Left hindlimb (tissue), 1 donor: ENCODE measurements around the gene PRCP.

ENCODE experiments used
- DNase-seq: peaks from one replicate; pipeline ENCODE4 v3.0.0-alpha.2; 2018

The PRCP gene

DNA sequence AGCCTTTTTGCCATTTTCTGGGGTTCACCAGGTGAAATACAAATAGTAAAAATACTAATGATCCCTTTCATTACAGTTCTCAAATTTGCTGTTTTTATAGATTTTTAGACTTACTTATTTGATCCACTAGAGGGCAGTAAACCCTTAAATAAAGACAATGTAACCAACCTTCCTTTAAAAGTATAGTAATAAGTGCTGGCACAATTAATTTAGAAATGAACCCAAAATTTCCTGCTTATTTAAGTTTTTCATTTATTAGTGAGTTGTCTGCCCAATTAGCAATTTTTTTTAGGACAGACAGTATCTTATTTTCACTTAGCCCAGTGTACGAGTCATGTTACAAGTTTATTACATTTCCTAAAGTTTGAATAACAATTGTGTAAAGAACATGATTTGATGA is 6.0 kb upstream of the PRCP start:
- no peak for DNase-seq

DNA sequence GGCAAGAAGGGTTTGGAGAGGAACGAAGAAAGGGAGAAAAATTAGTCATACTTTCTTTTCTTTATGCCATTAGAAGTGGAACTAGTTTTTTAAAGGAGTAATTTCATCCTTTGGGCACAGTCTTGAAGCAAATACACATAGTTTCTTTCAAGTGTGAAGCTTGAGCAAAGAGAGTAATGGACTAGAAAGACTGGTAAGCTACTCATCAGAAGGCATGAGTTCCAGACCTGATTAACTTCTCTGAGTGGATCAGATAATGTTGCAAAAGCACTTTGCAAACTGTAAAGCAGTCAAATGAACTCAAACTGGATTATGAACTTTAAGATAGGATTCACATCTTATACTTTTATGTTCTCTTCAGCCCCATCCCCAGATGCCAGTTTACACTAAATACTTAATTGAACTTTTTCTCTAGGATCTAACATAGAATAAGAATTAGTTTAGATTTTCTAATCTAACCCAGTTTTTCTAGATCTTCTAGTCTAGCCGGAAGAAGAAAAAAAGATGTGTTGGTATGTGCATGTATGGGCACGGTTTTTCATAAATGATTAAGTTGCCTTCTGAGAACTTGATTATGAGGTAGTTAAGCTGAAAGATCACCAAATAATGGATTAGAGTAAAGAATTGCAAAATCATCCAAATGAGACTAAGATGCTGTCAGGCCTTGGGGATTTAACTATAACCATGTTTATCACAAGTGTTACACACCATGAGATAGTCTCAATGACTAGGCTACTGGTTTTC is 3.8 kb upstream of the PRCP start:
- no peak for DNase-seq

DNA sequence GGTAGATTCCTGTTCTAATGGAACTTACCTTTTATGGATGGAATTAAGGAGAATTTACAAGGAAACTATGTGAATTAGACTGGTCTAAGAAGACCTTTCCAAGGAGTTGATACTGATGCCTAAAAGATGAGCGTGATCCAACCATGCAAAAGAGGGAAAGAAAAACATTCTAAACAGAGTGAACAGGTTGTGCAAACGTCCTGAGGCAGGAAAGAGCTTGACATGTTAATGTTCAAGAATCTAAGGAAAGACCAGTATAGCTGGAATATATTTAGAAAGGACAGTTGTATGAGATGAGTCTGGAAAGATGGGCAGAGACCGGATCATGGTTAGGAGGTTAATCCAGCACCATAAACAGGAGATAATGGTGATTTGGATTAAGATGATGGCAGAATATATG is 2.6 kb upstream of the PRCP start:
- no peak for DNase-seq

- DNase-seq = no peak
These were observed 1.8 kb upstream of the PRCP start for GRCh38 chr11:82901922-82902485.

- DNase-seq = peak; percentile 95
These were observed 1.1 kb upstream of the PRCP start, which contains the start of gene DDIAS for GRCh38 chr11:82901165-82901921. Gene DDIAS (plus strand): TSS chr11:82901736. CDS start chr11:82914739, 13,003 bp downstream.

- DNase-seq = no peak
These were observed 313 bp downstream of the PRCP start for GRCh38 chr11:82899957-82900276.

GRCh38 chr11:82899186-82899820 is 927 bp downstream of the PRCP start:
- no peak for DNase-seq

DNA sequence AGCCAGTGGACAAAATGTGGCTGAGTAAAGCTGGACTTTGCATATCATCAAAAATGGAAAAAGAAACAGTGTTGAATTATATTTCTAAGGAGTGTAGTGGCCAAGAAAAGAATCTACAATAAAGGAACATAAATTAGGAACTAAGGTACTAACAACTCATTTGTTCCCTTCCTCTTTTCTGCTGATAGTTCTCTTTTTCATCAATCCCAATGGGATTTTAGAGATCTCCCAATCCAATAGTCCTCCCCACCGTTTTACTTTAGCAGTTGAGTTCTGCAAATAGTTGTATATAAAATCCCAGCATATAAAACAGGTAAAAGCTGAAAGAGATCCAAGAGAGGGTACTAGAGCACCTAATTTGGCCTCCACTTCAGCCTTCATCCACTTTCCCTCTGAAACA is 2.0 kb downstream of the PRCP start:
- no peak for DNase-seq

DNA sequence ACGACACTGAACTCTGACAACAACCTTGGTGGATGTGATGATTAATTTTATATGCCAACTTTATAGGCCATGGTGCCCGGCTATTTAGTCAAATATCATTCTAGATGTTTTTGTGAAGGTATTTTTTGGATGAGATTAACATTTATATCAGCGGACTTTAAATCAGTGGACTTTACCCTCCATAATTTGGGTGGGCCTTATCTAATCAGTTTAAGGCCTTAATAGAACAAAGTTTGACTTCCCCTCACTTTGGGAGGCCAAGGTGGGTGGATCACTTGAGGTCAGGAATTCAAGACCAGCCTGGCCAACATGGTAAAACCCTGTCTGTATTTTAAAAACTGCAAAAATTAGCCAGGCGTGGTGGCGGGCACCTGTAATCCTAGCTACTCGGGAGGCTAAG is 4.0 kb downstream of the PRCP start:
- DNase-seq = no peak

GRCh38 chr11:82895437-82896091 is 4.7 kb downstream of the PRCP start:
- no peak for DNase-seq

DNA sequence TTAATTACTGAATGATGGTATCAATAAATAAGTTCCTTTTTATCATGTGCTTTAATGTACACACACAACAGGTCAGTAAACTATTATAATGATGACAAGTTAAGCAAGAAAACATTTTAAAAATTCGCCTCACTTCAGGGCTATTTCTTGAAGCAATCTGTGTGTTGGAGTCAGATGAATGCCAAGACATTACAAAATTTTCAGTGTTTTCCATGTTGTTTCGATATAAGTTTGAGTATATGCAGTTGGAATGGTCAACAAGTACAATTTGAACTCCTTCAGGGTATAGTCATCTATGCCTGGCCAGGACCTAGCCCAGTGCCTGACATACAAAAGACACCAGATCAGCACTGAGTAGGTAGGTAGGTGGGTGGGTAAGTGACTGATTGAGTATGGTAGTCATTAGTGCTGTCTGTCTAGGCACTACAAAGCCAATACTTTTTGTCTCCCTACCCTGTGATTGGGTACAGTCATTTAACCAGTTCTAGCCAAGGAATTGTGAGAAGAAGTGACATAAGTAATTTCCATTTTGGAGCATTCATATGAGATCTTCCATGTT is 7.5 kb downstream of the PRCP start:
- no peak for DNase-seq

DNA sequence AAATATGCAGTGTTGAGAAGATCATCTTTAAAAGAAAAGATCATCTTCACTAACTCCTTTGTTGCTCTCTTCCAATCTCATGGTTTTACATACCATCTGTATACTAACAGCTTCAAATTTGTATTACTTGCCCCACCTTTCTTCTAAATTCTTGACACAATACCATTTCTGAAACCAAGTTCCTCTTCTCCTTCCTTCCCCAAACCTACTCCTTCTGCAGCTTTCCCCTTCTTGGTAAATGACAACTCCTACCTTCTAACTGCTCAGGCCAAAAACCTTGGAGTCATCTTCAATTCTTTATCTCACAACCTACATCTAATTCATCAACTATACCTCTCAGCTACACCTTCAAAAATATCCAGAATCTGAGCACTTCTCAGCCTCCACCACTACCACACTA is 9.3 kb downstream of the PRCP start:
- DNase-seq = no peak

GRCh38 chr11:82890002-82890341 is 10.3 kb downstream of the PRCP start:
- DNase-seq = no peak

DNA sequence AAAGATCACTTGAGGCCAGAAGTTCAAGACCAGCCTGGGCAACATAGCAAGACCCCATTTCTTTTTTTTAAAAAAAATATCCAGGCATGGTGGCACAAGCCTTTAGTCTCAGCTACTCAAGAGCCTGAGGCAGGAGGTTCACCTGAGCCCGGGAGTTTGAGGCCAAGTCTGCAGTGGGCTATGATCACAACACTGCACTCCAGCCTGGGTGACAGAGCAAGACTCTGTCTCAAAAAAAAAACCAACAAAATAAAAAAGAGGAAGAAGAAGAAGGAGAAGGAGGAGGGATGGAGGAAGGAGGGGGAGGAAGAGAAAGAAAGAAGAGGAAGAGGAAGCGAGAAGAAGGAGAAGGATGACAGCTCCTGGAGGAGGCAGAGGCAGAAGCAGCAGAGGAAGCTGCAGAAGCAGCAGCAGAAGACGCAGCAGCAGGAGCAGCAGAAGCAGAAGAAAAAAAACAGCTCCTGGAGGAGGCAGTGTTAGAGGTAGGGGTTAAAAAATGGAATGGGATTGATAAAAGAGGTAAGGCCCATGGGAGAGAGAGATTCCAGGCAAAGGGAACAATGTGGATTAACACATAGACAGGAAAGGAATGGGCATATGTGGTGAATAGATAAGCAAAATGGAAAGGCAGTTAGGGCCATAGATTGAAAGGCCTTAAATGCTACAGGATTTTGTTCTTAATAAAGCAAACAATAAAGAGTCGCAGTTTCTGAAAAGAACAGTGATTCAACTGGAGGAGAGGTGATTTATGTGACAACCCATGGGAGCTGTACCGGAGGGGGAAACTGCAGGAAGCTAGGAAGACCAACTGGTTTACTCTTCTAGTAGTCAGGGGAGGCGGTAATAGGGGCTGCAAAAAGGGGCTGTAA is 10.9 kb downstream of the PRCP start:
- no peak for DNase-seq

- DNase-seq = no peak
These were observed 16.4 kb downstream of the PRCP start for GRCh38 chr11:82883853-82884252.

DNA sequence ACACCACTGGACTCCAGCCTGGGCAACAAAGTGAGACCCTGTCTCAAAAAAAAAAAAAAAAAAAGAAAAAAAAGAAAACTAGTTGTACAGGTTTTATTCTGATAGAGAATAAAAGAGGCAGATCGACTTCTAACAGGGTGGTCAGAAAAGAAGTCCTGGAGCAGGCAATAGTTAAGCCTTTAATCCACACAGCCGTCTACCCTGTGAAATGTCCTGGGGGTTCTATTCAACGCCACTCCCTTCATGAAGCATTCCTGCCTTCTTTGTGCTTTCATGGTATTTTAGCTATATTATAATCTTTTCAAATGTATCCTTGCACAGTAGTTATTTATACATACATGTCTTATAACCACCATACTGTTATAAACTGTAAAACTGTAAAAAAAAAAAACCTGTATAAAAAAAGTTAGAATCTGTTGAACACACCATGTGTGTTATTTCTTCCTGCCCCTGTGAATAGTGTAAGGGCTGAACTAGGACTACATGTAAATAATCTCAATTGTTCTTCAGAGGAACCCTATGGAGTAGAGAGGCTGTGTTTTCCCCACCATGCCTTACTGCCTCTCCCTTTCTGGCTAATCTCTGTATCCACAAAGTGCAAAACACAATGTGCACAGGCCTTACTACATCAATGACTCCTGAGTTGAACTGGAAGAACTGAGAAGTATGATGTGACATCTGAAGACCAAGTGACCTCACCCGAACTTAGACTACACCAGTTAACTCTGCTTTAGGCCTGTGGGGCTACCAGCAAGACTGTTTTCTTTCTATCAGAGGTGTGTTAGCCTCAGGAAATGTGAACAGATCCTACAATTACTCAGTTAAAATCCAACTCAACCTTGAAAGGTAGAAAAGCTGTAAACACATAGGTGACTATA is 25.3 kb downstream of the PRCP start:
- no peak for DNase-seq

- DNase-seq = no peak
These were observed 26.3 kb downstream of the PRCP start for GRCh38 chr11:82873919-82874333.

GRCh38 chr11:82872377-82873150 is 27.7 kb downstream of the PRCP start:
- no peak for DNase-seq

GRCh38 chr11:82871646-82872045 is 28.6 kb downstream of the PRCP start:
- no peak for DNase-seq

DNA sequence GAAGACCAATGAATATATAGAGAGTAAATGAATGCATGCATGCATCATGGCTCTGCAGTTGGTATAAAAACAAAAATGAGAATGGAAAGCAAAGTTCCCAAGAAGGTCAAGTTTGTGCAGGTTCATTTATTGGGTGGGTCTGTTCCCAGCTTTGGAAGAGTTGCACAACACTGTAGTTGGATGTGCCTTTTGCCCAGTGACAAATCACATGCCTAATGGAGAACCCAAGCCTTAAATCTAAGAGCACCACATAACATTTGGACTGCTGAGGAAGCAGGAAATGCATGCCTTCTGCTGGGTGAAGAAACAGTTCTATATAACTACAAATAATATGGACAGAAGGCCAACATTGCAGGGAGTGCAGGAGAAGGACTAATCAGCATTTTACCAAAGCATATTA is 30.6 kb downstream of the PRCP start:
- no peak for DNase-seq
